Endothelial cell of umbilical vein (primary cell): ENCODE results near the gene EREG.

Experiments
- CTCF ChIP-seq, 2 donors: IDR thresholded peaks; 1 replicate in 1 of 2; 2 replicates in 1 of 2; pipeline ENCODE4 v1.5.1; 2011; ENCODE audit warnings: low read length in 2 of 2, mild to moderate bottlenecking in 2 of 2, moderate library complexity in 2 of 2, control low read depth in 1 of 2, inconsistent platforms in 1 of 2, low read depth in 1 of 2; ENCODE audit not compliant: insufficient read depth in 1 of 2; ENCODE audit errors: extremely low read depth in 1 of 2
- JUN ChIP-seq: IDR thresholded peaks from 2 replicates; pipeline ENCODE4 v1.6.1; 2011; ENCODE audit warnings: borderline replicate concordance, low read depth; ENCODE audit not compliant: insufficient read length, insufficient read depth

- no peak for TF ChIP-seq CTCF (IDR thresholded peaks at IDR 0.05; ENCODE audit: extremely low read depth in 1 of 2, insufficient read depth in 1 of 2, low read depth in 1 of 2, low read length in 2 of 2)
- no peak for TF ChIP-seq JUN
These were observed 2.6 kb upstream of the EREG start for GRCh38 chr4:74362347-74362746.
